GF-D8 (cell line): Measurements from ENCODE around the gene CEP126.

Experiments
- DNase-seq: peaks from one replicate; lab custom pipeline; 2025; lab: John Stamatoyannopoulos, UW

Gene CEP126

GRCh38 chr11:101914738-101915426 lies at the start of gene CEP126:
TSS of gene CEP126 (plus strand) at chr11:101915010. CDS start at chr11:101915285, 275 bp downstream.
- DNase-seq, result no peak

- DNase-seq, result no peak
Measured at GRCh38 chr11:101866619-101867491, 48.0 kb upstream of the CEP126 start.

GRCh38 chr11:101867951-101868350 lies 46.9 kb upstream of the CEP126 start:
- no peak for DNase-seq

- no peak for DNase-seq
Measured at GRCh38 chr11:101870510-101870909, 44.3 kb upstream of the CEP126 start.

- DNase-seq, result no peak
Measured at GRCh38 chr11:101872171-101872882, 42.5 kb upstream of the CEP126 start.

GRCh38 chr11:101880222-101880621 lies 34.6 kb upstream of the CEP126 start:
- DNase-seq, result peak; percentile 42

- no peak for DNase-seq
Measured at GRCh38 chr11:101881586-101881985, 33.2 kb upstream of the CEP126 start.

GRCh38 chr11:101885631-101886030 lies 29.2 kb upstream of the CEP126 start:
- no peak for DNase-seq

- no peak for DNase-seq
Measured at GRCh38 chr11:101889767-101890166, 25.0 kb upstream of the CEP126 start.

- no peak for DNase-seq
Measured at GRCh38 chr11:101894505-101894904, 20.3 kb upstream of the CEP126 start.

GRCh38 chr11:101907815-101908214 lies 7.0 kb upstream of the CEP126 start:
- DNase-seq, result no peak

- DNase-seq, result no peak
Measured at GRCh38 chr11:101909087-101909486, 5.7 kb upstream of the CEP126 start.

- no peak for DNase-seq
Measured at GRCh38 chr11:101912823-101913284, 2.0 kb upstream of the CEP126 start.

GRCh38 chr11:101913656-101914055 lies 1.2 kb upstream of the CEP126 start:
- DNase-seq, result no peak

- no peak for DNase-seq
Measured at GRCh38 chr11:101914341-101914737, 471 bp upstream of the CEP126 start.

- no peak for DNase-seq
Measured at GRCh38 chr11:101915791-101916291, 1.0 kb downstream of the CEP126 start.

- no peak for DNase-seq
Measured at GRCh38 chr11:101916422-101916821, 1.6 kb downstream of the CEP126 start, which contains the start of gene ANGPTL5. TSS of gene ANGPTL5 (minus strand) at chr11:101916522. CDS start at chr11:101907909, 8,613 bp downstream.

GRCh38 chr11:101917226-101917625 lies 2.4 kb downstream of the CEP126 start:
- no peak for DNase-seq

GRCh38 chr11:101920992-101921391 lies 6.2 kb downstream of the CEP126 start:
- no peak for DNase-seq

- DNase-seq, result no peak
Measured at GRCh38 chr11:101923554-101923953, 8.7 kb downstream of the CEP126 start.

GRCh38 chr11:101929294-101929915 lies 14.6 kb downstream of the CEP126 start:
- no peak for DNase-seq

GRCh38 chr11:101931692-101932091 lies 16.9 kb downstream of the CEP126 start:
- no peak for DNase-seq
